CD1c-positive myeloid dendritic cell (primary cell): ENCODE data around the gene SLC39A9.

Source experiments
- DNase-seq: peaks from one replicate; pipeline ENCODE4 v3.0.0-alpha.2; 2016; ENCODE audit errors: extremely low spot score

SLC39A9 gene

GRCh38 chr14:69398053-69398817, at the start of gene SLC39A9, which contains the start of gene ERH:
TSS of gene SLC39A9 (plus strand) at chr14:69398692. CDS start at chr14:69399370, 678 bp downstream.
TSS of gene ERH (minus strand) at chr14:69398299. CDS start at chr14:69398233, 66 bp downstream.
- peak; percentile 99 for DNase-seq

GRCh38 chr14:69349091-69349777, 49.3 kb upstream of the SLC39A9 start:
- DNase-seq: no peak

GRCh38 chr14:69350892-69351291, 47.6 kb upstream of the SLC39A9 start:
- no peak for DNase-seq

GRCh38 chr14:69351385-69351784, 47.1 kb upstream of the SLC39A9 start:
- DNase-seq: peak; percentile 56

- no peak for DNase-seq
These were observed 46.6 kb upstream of the SLC39A9 start for GRCh38 chr14:69351911-69352310.

GRCh38 chr14:69353168-69353567, 45.3 kb upstream of the SLC39A9 start:
- DNase-seq: no peak

- DNase-seq: no peak
These were observed 43.9 kb upstream of the SLC39A9 start for GRCh38 chr14:69354383-69355153.

- DNase-seq: no peak
These were observed 43.3 kb upstream of the SLC39A9 start for GRCh38 chr14:69355154-69355597.

- DNase-seq: no peak
These were observed 42.7 kb upstream of the SLC39A9 start for GRCh38 chr14:69355607-69356281.

GRCh38 chr14:69356903-69357543, 41.5 kb upstream of the SLC39A9 start:
- no peak for DNase-seq

- no peak for DNase-seq
These were observed 40.8 kb upstream of the SLC39A9 start for GRCh38 chr14:69357544-69358200.

GRCh38 chr14:69358233-69358963, 40.1 kb upstream of the SLC39A9 start:
- DNase-seq: no peak

GRCh38 chr14:69358966-69359365, 39.5 kb upstream of the SLC39A9 start:
- no peak for DNase-seq

- DNase-seq: no peak
These were observed 37.9 kb upstream of the SLC39A9 start for GRCh38 chr14:69360438-69361108.

- DNase-seq: no peak
These were observed 35.4 kb upstream of the SLC39A9 start for GRCh38 chr14:69363055-69363454.

- no peak for DNase-seq
These were observed 34.5 kb upstream of the SLC39A9 start for GRCh38 chr14:69363964-69364363.

- DNase-seq: no peak
These were observed 34.1 kb upstream of the SLC39A9 start for GRCh38 chr14:69364378-69364777.

- DNase-seq: no peak
These were observed 32.4 kb upstream of the SLC39A9 start for GRCh38 chr14:69366069-69366468.

GRCh38 chr14:69366761-69367160, 31.7 kb upstream of the SLC39A9 start:
- no peak for DNase-seq
